Embryonic facial prominence (tissue), 1 donor: Measurements from ENCODE around the gene ADTRP.

ENCODE experiments used
- DNase-seq: peaks from one replicate; pipeline ENCODE4 v3.0.0-alpha.2; 2016; ENCODE audit errors: extremely low spot score

Gene ADTRP

GRCh38 chr6:11778648-11779328 lies at the start of gene ADTRP:
Gene ADTRP (minus strand): TSS chr6:11778803. CDS start chr6:11778759, 44 bp downstream.
- no peak for DNase-seq

GRCh38 chr6:11826779-11827178 lies 48.2 kb upstream of the ADTRP start:
- DNase-seq, result no peak

GRCh38 chr6:11824986-11825385 lies 46.4 kb upstream of the ADTRP start:
- no peak for DNase-seq

DNA sequence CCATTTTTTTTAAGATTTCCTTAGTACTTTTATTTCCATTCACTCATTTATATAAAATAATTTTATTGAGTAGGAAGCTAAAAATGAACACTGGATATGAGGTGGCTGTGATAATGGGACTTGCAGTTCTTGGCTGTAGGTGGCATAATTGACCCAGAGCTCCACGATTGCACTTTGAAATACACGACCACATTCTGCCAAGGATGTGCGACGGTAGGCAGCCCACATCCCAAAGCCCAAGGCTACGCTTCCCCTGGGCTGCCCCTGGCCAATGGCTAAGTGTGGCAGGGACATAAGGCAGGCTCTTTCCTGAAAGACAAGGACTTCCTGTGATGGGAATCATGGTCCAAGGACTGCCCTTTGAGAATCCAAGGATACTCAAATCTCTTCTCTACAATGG lies 43.7 kb upstream of the ADTRP start:
- no peak for DNase-seq

DNA sequence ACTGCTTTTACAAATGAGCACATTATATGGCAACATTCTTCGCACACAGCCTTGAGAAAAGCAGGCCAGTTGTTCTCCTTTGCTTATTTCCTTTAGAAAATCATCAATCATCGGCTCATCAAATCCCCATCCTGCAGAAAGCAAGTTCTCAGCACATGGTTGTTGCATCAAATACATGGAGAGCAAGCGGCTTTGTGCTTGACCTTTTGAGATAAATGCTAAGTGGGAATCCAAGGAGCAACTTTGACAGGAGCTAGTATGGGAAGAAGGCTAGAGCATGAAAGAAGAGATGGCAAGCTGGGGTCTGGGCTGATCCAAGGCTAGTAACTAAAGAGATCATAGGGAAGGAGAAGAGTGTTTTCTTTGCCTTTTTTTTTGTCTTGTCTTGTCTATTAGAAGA lies 43.2 kb upstream of the ADTRP start:
- no peak for DNase-seq

- no peak for DNase-seq
Measured at GRCh38 chr6:11820821-11821220, 42.2 kb upstream of the ADTRP start.

GRCh38 chr6:11819486-11819885 lies 40.9 kb upstream of the ADTRP start:
- no peak for DNase-seq

- no peak for DNase-seq
Measured at GRCh38 chr6:11815231-11815630, 36.6 kb upstream of the ADTRP start.

- no peak for DNase-seq
Measured at GRCh38 chr6:11814819-11815218, 36.2 kb upstream of the ADTRP start.

DNA sequence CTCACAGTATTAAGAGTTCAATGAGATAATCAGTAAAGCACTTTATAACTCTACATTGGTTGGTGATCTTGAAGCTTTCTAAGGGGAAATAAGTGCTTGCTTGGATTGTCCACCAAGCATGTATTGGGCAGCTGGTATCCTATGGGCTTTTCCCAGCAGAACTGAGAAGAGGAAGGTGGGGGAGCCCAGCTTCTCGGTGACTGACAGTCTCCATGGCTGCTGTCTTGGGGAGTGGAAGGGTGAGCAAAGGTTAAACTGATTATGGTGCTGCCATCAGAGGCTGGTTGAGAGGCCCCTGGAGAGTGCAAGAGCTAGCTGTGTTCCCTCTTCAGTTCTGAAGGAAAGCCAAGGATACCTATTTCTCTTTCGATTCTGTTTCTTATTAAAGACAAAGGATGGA lies 35.5 kb upstream of the ADTRP start:
- DNase-seq, result no peak

GRCh38 chr6:11813606-11814005 lies 35.0 kb upstream of the ADTRP start:
- no peak for DNase-seq

GRCh38 chr6:11812951-11813350 lies 34.3 kb upstream of the ADTRP start:
- no peak for DNase-seq

GRCh38 chr6:11812439-11812838 lies 33.8 kb upstream of the ADTRP start:
- no peak for DNase-seq

GRCh38 chr6:11811644-11812264 lies 33.2 kb upstream of the ADTRP start:
- no peak for DNase-seq

DNA sequence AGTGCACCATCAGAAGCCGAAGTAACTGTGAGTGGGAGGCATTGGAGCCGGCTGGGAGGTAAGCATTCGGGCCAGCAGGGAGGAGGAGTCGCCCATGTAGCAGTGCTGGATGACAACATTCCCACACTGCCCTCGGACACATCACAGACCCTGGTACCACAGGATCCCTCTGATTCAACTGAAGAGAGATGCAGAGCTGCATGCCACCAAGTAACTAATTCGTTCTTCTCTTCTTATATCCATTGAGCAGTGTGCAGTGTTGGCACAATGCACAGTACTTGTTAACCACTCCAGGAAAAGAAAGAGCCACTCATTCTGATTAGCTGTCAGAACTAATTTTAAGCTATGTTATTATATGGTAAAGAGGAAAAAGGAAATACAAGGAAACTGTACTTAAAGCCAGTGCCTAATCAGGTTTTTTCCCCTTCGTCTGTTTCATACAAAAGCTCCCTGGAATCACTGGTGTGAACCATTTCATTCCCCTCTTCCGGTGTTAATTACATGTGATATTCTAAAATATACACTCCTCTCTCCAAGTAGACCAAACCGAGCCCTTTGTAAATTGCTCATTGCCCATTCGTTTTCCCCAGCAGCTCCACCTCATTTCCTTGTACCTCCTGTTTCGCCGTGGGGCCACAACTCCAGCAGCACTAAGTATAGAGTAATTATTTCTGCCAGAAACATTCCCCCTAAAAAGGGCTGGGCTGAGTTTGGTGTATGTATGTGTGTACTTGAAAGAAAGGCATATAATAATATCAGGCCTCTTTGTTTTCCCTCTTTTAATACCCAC lies 32.4 kb upstream of the ADTRP start:
- no peak for DNase-seq

DNA sequence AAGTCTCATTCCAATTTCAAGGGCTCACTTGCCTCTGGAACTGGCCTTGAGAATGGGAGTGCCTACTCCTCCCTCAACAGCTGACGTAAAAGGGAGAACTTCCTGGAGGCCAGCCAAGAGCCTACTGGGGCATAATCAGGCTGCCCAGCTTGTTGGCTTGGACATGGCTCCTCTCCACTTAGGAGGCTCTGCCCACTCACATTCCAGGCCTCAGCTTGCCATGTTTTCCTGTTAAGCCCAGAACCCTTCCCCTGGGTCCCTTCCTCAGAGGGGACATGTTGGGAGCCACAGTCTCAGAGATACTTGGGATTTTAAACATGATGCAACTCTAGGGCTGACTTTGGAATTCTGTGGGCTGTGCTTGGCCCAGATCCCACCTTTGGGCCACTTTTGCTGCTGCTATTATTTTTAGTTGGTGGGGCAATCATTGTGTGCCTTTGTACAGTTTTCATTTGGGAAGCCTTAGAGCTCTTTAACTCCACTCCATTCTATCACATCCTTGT lies 31.5 kb upstream of the ADTRP start:
- no peak for DNase-seq

DNA sequence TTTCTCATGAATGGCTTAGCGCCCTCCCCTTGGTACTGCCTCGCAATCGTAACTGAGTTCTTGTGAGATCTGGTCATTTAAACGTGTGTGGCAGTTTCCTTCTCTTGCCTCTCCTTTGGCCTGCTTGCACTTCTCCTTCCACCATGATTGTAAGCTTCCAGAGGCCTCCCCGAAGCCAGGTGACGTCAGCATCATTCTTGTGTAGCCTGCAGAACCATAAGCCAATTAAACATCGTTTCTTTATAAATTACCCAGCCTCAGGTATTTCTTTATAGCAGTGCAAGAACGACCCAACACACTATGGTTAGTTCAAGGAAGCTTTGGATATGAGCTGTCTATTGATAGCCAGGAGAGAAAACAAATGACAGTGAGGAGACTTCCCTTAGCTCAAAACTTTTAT lies 29.5 kb upstream of the ADTRP start:
- no peak for DNase-seq

- no peak for DNase-seq
Measured at GRCh38 chr6:11806561-11807317, 28.1 kb upstream of the ADTRP start.

DNA sequence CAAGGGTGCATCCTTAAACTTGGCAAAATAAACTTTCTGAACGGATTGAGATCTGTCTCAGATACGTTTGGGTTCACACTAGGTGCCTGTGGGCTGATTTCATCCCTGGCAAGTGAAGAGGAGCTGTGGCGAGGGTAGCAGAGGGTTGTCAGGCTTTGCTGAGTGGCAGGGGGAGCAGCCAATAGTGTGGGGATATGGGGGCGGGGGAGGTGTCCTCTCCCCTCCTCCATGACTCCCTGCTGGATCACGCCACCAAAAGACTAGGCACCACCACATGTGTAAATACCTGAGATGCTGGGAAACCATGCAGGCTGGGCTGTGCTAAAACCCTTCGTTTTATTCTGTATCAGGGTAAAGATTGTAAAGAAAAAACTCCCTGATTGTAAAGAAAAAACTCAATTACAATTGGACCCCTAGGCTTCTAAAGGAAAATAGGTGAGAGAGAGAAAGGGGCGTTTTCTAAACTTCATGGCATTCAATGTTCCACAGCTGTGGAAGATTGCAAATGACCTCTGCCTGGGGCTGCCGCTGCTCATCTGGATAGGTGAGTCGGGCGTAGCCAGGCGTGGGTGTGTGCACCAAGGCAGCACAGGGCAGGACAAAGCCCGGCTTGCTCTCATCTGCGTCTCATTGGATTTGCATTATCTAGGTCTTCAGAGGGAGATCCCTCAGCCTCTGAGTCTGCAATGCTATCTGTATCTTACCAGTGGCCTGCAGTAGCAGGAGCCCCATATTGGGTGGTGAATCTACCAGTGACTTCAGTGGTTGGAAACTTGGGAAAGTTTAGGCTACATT lies 26.9 kb upstream of the ADTRP start:
- no peak for DNase-seq

GRCh38 chr6:11804701-11805100 lies 26.1 kb upstream of the ADTRP start:
- DNase-seq, result no peak

DNA sequence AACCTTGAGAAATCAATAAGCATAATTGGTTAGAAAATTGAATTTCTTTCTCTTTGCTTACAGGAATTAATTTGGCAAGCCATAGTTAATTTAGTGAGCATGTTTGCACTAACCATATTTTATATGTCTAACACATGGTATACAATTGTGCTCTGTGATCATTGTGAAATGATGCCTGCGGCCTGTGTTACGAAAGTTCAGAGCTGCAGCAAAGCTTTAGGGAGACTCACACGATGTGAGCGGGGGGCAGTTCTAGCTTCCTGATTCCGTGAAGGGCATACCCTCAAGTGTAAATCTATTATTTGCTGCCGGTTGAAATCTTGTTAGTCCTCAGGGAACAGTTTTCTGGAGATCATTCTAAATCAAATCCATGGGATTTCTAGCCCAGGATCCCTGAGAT lies 25.5 kb upstream of the ADTRP start:
- DNase-seq, result no peak
